ENCODE data around the gene ETV6.

ETV6 gene

DNA sequence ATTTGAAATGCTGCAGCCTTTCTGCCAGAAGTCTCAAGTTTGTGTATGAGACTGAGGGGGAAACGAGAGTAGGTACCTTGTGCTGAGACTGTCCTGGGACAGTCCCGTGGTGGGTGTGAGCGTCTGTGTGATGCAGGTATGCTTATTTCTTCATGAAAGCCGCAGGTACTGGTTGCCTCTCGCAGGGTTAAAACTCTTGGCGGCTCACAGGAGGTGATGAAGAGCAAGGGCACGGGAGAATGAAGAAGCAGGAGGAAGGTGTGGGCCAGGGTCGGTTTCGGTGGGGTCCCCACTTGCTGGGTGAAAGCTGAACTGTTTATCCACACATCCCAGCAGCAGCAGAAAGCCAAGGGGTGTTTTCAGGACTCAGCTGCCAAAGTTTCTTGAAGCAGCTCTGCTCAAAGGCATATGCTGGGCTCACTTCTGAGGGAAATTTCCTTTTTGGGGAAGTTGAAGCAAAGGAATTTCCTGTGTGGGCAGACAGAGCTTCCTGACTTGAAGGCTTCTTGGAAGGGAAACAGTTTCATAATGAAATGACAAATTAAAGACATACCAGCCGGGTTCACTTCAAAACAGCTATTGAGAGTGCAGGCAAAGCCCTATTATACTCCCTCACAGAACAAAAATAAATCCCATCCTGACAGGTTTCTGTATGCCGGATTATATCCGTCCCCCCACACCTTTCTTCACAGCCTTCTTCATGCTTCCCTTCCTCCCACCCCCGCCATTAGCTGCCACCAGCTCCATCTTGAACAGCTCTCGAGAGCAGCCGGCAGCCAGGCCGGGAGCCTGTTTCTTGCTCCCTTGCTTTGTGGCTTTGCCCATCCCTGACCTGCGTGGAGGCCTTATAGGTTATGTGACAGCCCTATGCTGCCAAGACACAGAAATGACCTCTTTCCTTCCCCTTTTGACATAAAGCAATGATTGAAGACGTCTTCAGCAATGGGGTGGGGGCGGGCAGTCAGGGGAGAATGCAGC, 116.6 kb downstream of the ETV6 start:
- TF ChIP-seq POLR2AphosphoS5 (IDR thresholded peaks at IDR 0.05; ENCODE audit: low read depth, low read length), result no peak
- no peak for TF ChIP-seq FOXP2 (optimal IDR thresholded peaks at IDR 0.05; ENCODE audit: borderline replicate concordance, extremely low read depth, extremely low read length, insufficient read depth)
- TF ChIP-seq SIN3A (IDR thresholded peaks at IDR 0.05; ENCODE audit: borderline replicate concordance, insufficient read depth, low read length), result no peak
- TF ChIP-seq, protein P1, sequence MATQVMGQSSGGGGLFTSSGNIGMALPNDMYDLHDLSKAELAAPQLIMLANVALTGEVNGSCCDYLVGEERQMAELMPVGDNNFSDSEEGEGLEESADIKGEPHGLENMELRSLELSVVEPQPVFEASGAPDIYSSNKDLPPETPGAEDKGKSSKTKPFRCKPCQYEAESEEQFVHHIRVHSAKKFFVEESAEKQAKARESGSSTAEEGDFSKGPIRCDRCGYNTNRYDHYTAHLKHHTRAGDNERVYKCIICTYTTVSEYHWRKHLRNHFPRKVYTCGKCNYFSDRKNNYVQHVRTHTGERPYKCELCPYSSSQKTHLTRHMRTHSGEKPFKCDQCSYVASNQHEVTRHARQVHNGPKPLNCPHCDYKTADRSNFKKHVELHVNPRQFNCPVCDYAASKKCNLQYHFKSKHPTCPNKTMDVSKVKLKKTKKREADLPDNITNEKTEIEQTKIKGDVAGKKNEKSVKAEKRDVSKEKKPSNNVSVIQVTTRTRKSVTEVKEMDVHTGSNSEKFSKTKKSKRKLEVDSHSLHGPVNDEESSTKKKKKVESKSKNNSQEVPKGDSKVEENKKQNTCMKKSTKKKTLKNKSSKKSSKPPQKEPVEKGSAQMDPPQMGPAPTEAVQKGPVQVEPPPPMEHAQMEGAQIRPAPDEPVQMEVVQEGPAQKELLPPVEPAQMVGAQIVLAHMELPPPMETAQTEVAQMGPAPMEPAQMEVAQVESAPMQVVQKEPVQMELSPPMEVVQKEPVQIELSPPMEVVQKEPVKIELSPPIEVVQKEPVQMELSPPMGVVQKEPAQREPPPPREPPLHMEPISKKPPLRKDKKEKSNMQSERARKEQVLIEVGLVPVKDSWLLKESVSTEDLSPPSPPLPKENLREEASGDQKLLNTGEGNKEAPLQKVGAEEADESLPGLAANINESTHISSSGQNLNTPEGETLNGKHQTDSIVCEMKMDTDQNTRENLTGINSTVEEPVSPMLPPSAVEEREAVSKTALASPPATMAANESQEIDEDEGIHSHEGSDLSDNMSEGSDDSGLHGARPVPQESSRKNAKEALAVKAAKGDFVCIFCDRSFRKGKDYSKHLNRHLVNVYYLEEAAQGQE (IDR thresholded peaks at IDR 0.05; ENCODE audit: insufficient read depth in 1 of 2, low read depth in 2 of 2, low read length in 2 of 2), result no peak
- no peak for TF ChIP-seq TAF1 (IDR thresholded peaks at IDR 0.05; ENCODE audit: borderline replicate concordance, insufficient read depth, low read length)

DNA sequence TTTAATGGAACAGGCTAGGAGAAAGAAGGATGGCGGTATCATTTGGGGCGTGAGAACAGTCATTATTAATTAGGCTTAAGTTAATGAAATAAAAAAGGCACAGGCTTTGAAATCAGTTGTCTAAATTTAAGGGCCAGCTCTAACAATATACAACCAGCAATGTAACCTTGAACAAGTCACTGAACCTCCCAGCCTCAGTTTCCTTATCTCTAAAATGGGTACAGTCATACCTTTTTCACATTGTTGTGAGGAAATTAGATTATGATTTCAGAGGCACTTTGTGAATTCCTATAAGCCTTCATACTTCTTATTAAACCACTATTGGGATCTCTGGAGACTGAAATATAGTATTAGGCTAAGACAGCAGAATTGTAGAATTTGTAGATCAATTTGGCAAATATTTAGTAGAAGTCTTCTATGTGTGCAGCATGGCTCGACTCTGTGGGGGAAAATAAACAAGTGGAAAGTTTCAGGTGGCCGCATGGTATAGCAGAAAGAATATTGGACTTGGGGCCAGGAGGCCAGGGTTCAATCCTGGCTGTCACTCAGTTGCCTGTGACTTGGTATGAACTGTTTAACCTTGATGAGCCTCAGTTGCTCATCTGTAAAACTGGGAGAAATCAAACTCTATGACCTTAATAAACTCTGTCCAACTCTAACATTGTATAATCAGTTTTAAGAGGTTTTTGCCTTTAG, 117.7 kb downstream of the ETV6 start:
- TF ChIP-seq TAF1 (IDR thresholded peaks at IDR 0.05; ENCODE audit: borderline replicate concordance, insufficient read depth, low read length), result no peak
- TF ChIP-seq, protein P1 (IDR thresholded peaks at IDR 0.05; ENCODE audit: insufficient read depth in 1 of 2, low read depth in 2 of 2, low read length in 2 of 2), result no peak
- no peak for TF ChIP-seq FOXP2 (optimal IDR thresholded peaks at IDR 0.05; ENCODE audit: borderline replicate concordance, extremely low read depth, extremely low read length, insufficient read depth)
- no peak for TF ChIP-seq SIN3A (IDR thresholded peaks at IDR 0.05; ENCODE audit: borderline replicate concordance, insufficient read depth, low read length)
- no peak for TF ChIP-seq POLR2AphosphoS5 (IDR thresholded peaks at IDR 0.05; ENCODE audit: low read depth, low read length)

DNA sequence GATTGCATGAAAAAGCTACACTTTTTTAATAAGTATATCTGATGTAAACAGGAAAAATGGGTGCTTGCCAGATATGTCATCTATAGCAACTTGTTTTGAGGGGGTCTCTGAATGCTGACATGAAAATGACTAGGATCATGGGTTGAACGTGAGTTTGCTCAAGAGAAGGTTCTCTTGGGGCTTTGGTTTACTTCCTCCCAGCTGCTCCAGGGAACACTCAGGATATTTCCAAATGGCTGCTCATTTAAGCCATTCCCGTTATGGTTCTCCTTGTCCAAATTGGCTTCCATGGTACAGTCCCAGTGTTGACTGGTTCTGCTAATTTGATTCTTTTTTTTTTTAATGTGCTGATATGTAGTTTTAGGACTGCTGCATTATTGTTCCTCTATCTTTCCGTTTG, 118.3 kb downstream of the ETV6 start:
- TF ChIP-seq POLR2AphosphoS5 (IDR thresholded peaks at IDR 0.05; ENCODE audit: low read depth, low read length) (no peak), FOXP2 (optimal IDR thresholded peaks at IDR 0.05; ENCODE audit: borderline replicate concordance, extremely low read depth, extremely low read length, insufficient read depth) (no peak), SIN3A (IDR thresholded peaks at IDR 0.05; ENCODE audit: borderline replicate concordance, insufficient read depth, low read length) (no peak), TAF1 (IDR thresholded peaks at IDR 0.05; ENCODE audit: borderline replicate concordance, insufficient read depth, low read length) (no peak)
- TF ChIP-seq, protein P1 (IDR thresholded peaks at IDR 0.05; ENCODE audit: insufficient read depth in 1 of 2, low read depth in 2 of 2, low read length in 2 of 2), result no peak

DNA sequence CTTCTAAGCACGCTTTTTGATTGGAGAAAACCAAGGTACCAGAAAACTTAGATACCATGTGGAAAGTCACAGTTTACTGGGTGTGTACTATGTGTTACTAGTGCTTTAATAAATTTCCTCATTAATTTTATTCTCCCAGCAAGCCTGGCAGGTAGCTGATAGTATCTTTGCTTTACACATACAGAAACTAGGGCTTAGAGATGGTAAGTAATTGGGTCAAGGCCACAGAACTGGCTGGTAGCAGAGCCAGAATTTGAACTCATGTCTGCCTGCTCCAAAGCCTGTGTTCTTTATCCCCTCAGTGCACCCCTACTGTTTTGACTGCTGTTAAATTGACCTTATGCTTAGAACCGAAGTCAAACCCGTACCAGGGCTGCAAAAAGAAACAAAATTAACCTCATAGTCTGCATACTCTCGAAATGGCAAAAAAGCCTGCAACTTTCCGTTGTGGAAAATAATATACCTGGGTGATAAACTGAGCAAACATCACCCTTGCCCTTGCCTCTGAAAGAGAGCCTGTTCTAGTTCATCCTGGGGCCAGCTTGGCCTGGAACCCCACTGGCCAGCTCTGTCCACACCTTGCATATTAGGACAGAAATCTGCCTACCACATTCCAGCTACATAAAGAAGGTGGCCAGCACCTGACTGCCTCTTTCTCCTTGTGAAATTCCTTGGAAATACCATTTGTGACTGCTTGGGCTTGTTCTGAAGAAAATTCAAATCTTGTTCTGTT, 118.9 kb downstream of the ETV6 start:
- no peak for TF ChIP-seq FOXP2 (optimal IDR thresholded peaks at IDR 0.05; ENCODE audit: borderline replicate concordance, extremely low read depth, extremely low read length, insufficient read depth)
- TF ChIP-seq, protein P1 (IDR thresholded peaks at IDR 0.05; ENCODE audit: insufficient read depth in 1 of 2, low read depth in 2 of 2, low read length in 2 of 2), result no peak
- TF ChIP-seq POLR2AphosphoS5 (IDR thresholded peaks at IDR 0.05; ENCODE audit: low read depth, low read length), result no peak
- no peak for TF ChIP-seq SIN3A (IDR thresholded peaks at IDR 0.05; ENCODE audit: borderline replicate concordance, insufficient read depth, low read length)
- no peak for TF ChIP-seq TAF1 (IDR thresholded peaks at IDR 0.05; ENCODE audit: borderline replicate concordance, insufficient read depth, low read length)
